ENCODE measurements around the gene DUSP5. TPM values are rescaled to one million over a fixed set of nuclear protein-coding genes. Genes with fewer than 3 reads are reported as not detected.

The DUSP5 gene
- total RNA-seq, 5 donors from 2014 or later (not counting 1 experiment from before 2014, with no cell fraction given) = 6.6 to 69.5 (median 9.6) TPM

Other genes with a start within 250 kb of the DUSP5 start
- gene SMNDC1, start 193.0 kb upstream of the DUSP5 start, total RNA-seq = 10 to 100 TPM; 33.5 to 42.2 (median 34.1) TPM
- gene SMC3, start 69.8 kb downstream of the DUSP5 start, total RNA-seq = 10 to 100 TPM; 37.1 to 42.0 (median 39.2) TPM
- gene RBM20, start 146.4 kb downstream of the DUSP5 start, total RNA-seq = 1 to 10 TPM in 2 of 5 donors, under 1 TPM in 3; 0.09 to 3.0 (median 0.33) TPM